DMS79 (cell line): ENCODE data around the gene CNKSR3.

Source experiments
- DNase-seq: peaks from one replicate; lab custom pipeline; 2025; lab: John Stamatoyannopoulos, UW

The CNKSR3 gene

GRCh38 chr6:154453329-154453728 is 57.2 kb downstream of the CNKSR3 start:
- no peak for DNase-seq

- no peak for DNase-seq
These were observed 60.0 kb downstream of the CNKSR3 start for GRCh38 chr6:154450498-154450897.

GRCh38 chr6:154448448-154449096 is 61.9 kb downstream of the CNKSR3 start:
- no peak for DNase-seq

GRCh38 chr6:154447954-154448353 is 62.5 kb downstream of the CNKSR3 start:
- DNase-seq, result no peak

GRCh38 chr6:154446984-154447383 is 63.5 kb downstream of the CNKSR3 start:
- DNase-seq, result no peak

GRCh38 chr6:154445417-154445816 is 65.1 kb downstream of the CNKSR3 start:
- no peak for DNase-seq

- DNase-seq, result no peak
These were observed 68.5 kb downstream of the CNKSR3 start for GRCh38 chr6:154441995-154442310.

- DNase-seq, result no peak
These were observed 70.0 kb downstream of the CNKSR3 start for GRCh38 chr6:154440422-154441043.

GRCh38 chr6:154440022-154440421 is 70.5 kb downstream of the CNKSR3 start:
- DNase-seq, result no peak

- no peak for DNase-seq
These were observed 71.5 kb downstream of the CNKSR3 start for GRCh38 chr6:154438882-154439415.

GRCh38 chr6:154435400-154435945 is 75.0 kb downstream of the CNKSR3 start:
- no peak for DNase-seq

- DNase-seq, result no peak
These were observed 75.8 kb downstream of the CNKSR3 start for GRCh38 chr6:154434662-154435061.

- no peak for DNase-seq
These were observed 76.8 kb downstream of the CNKSR3 start for GRCh38 chr6:154433477-154434241.

GRCh38 chr6:154432533-154433476 is 77.7 kb downstream of the CNKSR3 start:
- no peak for DNase-seq

GRCh38 chr6:154430481-154430919 is 80.0 kb downstream of the CNKSR3 start:
- no peak for DNase-seq

GRCh38 chr6:154429711-154430110 is 80.8 kb downstream of the CNKSR3 start:
- DNase-seq, result no peak

- no peak for DNase-seq
These were observed 81.6 kb downstream of the CNKSR3 start for GRCh38 chr6:154428897-154429296.

GRCh38 chr6:154427446-154427845 is 83.0 kb downstream of the CNKSR3 start:
- no peak for DNase-seq

- no peak for DNase-seq
These were observed 83.5 kb downstream of the CNKSR3 start for GRCh38 chr6:154426997-154427396.

GRCh38 chr6:154425034-154425433 is 85.5 kb downstream of the CNKSR3 start:
- DNase-seq, result no peak

- no peak for DNase-seq
These were observed 96.3 kb downstream of the CNKSR3 start for GRCh38 chr6:154414021-154414813.
